Endothelial cell of umbilical vein (primary cell): ENCODE data around the gene SPRY1. TPM values are rescaled to one million over a fixed set of nuclear protein-coding genes. Genes with fewer than 3 reads are reported as not detected.

ENCODE experiments used
- BruUV-seq: library from RNA; stranded (reverse); fragments of 400-500 nt; replicated peaks from 2 replicates; lab custom pipeline; 2021; lab: Mats Ljungman, UMichigan
- CTCF ChIA-PET: fragments of 300-600, 350-600 bp; sonication (Branson Sonifier 250); formaldehyde crosslinking; loops from one replicate; lab custom pipeline; 2021; ENCODE audit warnings: antibody characterized with exemption, inconsistent platforms; lab: Charles Lee
- POLR2A ChIA-PET: fragments of 300-600, 350-600 bp; sonication (Branson Sonifier 250); formaldehyde crosslinking; loops from one replicate; lab custom pipeline; 2021; ENCODE audit warnings: antibody characterized with exemption, inconsistent platforms; lab: Charles Lee
- DNase-seq: peaks from one replicate; pipeline ENCODE4 v3.0.0-alpha.2; 2011; ENCODE audit warnings: low read depth, low spot score
- FAIRE-seq: peaks from 2 replicates; lab custom pipeline; 2011; peaks lifted over from hg19 to GRCh38; lab: Jason Lieb, UNC
- H2AFZ ChIP-seq: 2 replicates; pipeline ENCODE4 v1.6.0; 2012; ENCODE audit warnings: low read depth, low read length, control low read depth, inconsistent platforms
- H3K27ac ChIP-seq: 2 replicates; pipeline ENCODE4 v1.5.1; 2011; ENCODE audit warnings: low read depth, mild to moderate bottlenecking, control low read depth, low read length, moderate library complexity; ENCODE audit not compliant: insufficient read depth
- H3K27me3 ChIP-seq, 2 experiments: 2 replicates each; pipeline versions ENCODE4 v1.6.0 to v1.6.1; 2011; ENCODE audit warnings: low read length in 2 of 2, mixed read lengths in 1 of 2; ENCODE audit not compliant: control insufficient read depth in 2 of 2, insufficient read depth in 2 of 2
- H3K36me3 ChIP-seq, 2 experiments: 2 replicates in 1 of 2; 3 replicates in 1 of 2; pipeline ENCODE4 v1.5.1; 2011; ENCODE audit warnings: low read length in 2 of 2, mild to moderate bottlenecking in 1 of 2, moderate library complexity in 1 of 2; ENCODE audit not compliant: control insufficient read depth in 2 of 2, insufficient read depth in 2 of 2; ENCODE audit errors: extremely low read depth in 1 of 2
- H3K4me1 ChIP-seq: 3 replicates; pipeline ENCODE4 v1.5.1; 2011; ENCODE audit warnings: mild to moderate bottlenecking, low read length; ENCODE audit not compliant: control insufficient read depth, insufficient read depth; ENCODE audit errors: extremely low read depth
- H3K4me2 ChIP-seq: 2 replicates; pipeline ENCODE4 v1.6.1; 2011; ENCODE audit warnings: low read length, control low read depth, mixed read lengths; ENCODE audit not compliant: insufficient read depth
- H3K4me3 ChIP-seq, 3 experiments: fragments of 200-600 bp in 1 of 3; sonication (generic), shearing (Covaris generic) in 1 of 3; replicated peaks in 1 of 3; 2 replicates each; pipeline ENCODE4 v1.5.1; 2011 to 2016; ENCODE audit warnings: control low read depth in 3 of 3, low read length in 3 of 3, mild to moderate bottlenecking in 2 of 3, inconsistent platforms in 1 of 3, low read depth in 1 of 3, moderate library complexity in 1 of 3; ENCODE audit not compliant: insufficient read depth in 1 of 3
- H3K79me2 ChIP-seq: 2 replicates; pipeline ENCODE4 v1.6.0; 2012; ENCODE audit warnings: low read length, inconsistent platforms; ENCODE audit not compliant: control insufficient read depth, insufficient read depth
- H3K9ac ChIP-seq: replicated peaks from 2 replicates; pipeline ENCODE3; 2011; ENCODE audit warnings: low read length, control low read depth; ENCODE audit not compliant: insufficient read depth; ENCODE audit errors: extremely low read depth
- H3K9me1 ChIP-seq: replicated peaks from 3 replicates; pipeline ENCODE4 v1.6.0; 2011; ENCODE audit warnings: mild to moderate bottlenecking, low read length; ENCODE audit not compliant: control insufficient read depth, insufficient read depth; ENCODE audit errors: extremely low read depth
- H3K9me3 ChIP-seq: replicated peaks from 2 replicates; pipeline ENCODE4 v1.5.1; 2012; ENCODE audit warnings: low read length, inconsistent platforms; ENCODE audit not compliant: control insufficient read depth, insufficient read depth
- H4K20me1 ChIP-seq: replicated peaks from 2 replicates; pipeline ENCODE3; 2011; ENCODE audit warnings: mild to moderate bottlenecking, low read length; ENCODE audit not compliant: control insufficient read depth, insufficient read depth; ENCODE audit errors: extremely low read depth
- EZH2 ChIP-seq: IDR thresholded peaks from 2 replicates; pipeline ENCODE4 v1.6.1; 2012; ENCODE audit warnings: borderline replicate concordance, low read depth, mild to moderate bottlenecking, moderate library complexity, low read length, inconsistent platforms; ENCODE audit not compliant: severe bottlenecking
- FOS ChIP-seq: IDR thresholded peaks from 2 replicates; pipeline ENCODE4 v1.6.1; 2011; ENCODE audit warnings: mild to moderate bottlenecking, low read length, moderate library complexity, borderline replicate concordance; ENCODE audit not compliant: insufficient read depth
- GATA2 ChIP-seq: IDR thresholded peaks from 2 replicates; pipeline ENCODE4 v1.7.0; 2011; ENCODE audit warnings: low read depth, mild to moderate bottlenecking, moderate library complexity, mixed read lengths, low read length; ENCODE audit not compliant: insufficient read length, insufficient read depth
- JUN ChIP-seq: IDR thresholded peaks from 2 replicates; pipeline ENCODE4 v1.6.1; 2011; ENCODE audit warnings: borderline replicate concordance, low read depth; ENCODE audit not compliant: insufficient read length, insufficient read depth
- MYC ChIP-seq: IDR thresholded peaks from one replicate; pipeline ENCODE4 v1.6.1; 2011; ENCODE audit warnings: mild to moderate bottlenecking, low read depth, low read length
- POLR2A ChIP-seq: IDR thresholded peaks from 2 replicates; pipeline ENCODE4 v1.6.1; 2012; ENCODE audit warnings: low read depth, mild to moderate bottlenecking, control low read depth, low read length
- POLR2AphosphoS5 ChIP-seq: IDR thresholded peaks from 2 replicates; pipeline ENCODE4 v1.6.1; 2012; ENCODE audit warnings: low read depth, mild to moderate bottlenecking, control low read depth, low read length, moderate library complexity; ENCODE audit not compliant: insufficient read depth
- dilution Hi-C: fragments of 300-500 bp; cut with MboI; formaldehyde crosslinking; loops from one replicate; pipeline ENCODE4 v1.15.0; 2019; ENCODE audit warnings: low sequenced_read_pairs; ENCODE audit not compliant: extremely low pct_ligation_motif_present
- intact Hi-C: fragments of 100-400 bp; cut with micrococcal nuclease; formaldehyde crosslinking; loops from one replicate; pipeline ENCODE4 v1.10.0; 2022
- polyA plus RNA-seq, 4 experiments: library from polyadenylated mRNA; depleted of rRNA in 3 of 4; stranded (reverse) in 3 of 4; unstranded in 1 of 4; fragments of >200 nt; gene quantifications; 2 replicates each; pipeline versions ENCODE4 v1.2.1 to v1.2.3, GENCODE V29; 2011 to 2012; ENCODE audit warnings: missing spikeins in 1 of 4
- total RNA-seq: library from RNA; stranded (reverse); gene quantifications from 2 replicates; pipeline ENCODE4 v1.2.3, GENCODE V29; 2021
- TF ChIP-seq, protein P1 (sequence below): IDR thresholded peaks from 2 replicates; pipeline ENCODE4 v1.6.1; 2011; ENCODE audit not compliant: insufficient read depth, insufficient read length
- TF ChIP-seq, protein P2 (sequence below), 2 donors: IDR thresholded peaks; 1 replicate in 1 of 2; 2 replicates in 1 of 2; pipeline ENCODE4 v1.5.1; 2011; ENCODE audit warnings: low read length in 2 of 2, mild to moderate bottlenecking in 2 of 2, moderate library complexity in 2 of 2, control low read depth in 1 of 2, inconsistent platforms in 1 of 2, low read depth in 1 of 2; ENCODE audit not compliant: insufficient read depth in 1 of 2; ENCODE audit errors: extremely low read depth in 1 of 2

The SPRY1 gene
- total and polyA plus RNA-seq, 2 donors (not counting 3 experiments of a cell fraction or from before 2014, with no cell fraction given) = 14.1 to 43.7 TPM

- H3K4me1 ChIP-seq = peaks cover 35% of the 10 kb centered on the region
- no peaks in the 10 kb centered on the region for H3K9me3 ChIP-seq
- TF ChIP-seq MYC (no peak), FOS (no peak), EZH2 (no peak)
- TF ChIP-seq, protein P1, sequence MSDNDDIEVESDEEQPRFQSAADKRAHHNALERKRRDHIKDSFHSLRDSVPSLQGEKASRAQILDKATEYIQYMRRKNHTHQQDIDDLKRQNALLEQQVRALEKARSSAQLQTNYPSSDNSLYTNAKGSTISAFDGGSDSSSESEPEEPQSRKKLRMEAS = no peak
- H2AFZ ChIP-seq = no peak overlapping the region
- ChIA-PET CTCF (interaction anchor here (0.6 kb wide), 1 partner anchor 290 kb away, joined by 3 read pairs; no protein-coding TSS in a partner anchor), POLR2A (no interaction called here)
- intact Hi-C loops = no loop called here
- H3K27ac ChIP-seq = no peak overlapping the region
- no peak overlapping the region for H3K4me3 ChIP-seq
- FAIRE-seq = no peak
- H3K36me3 ChIP-seq = no peaks in the 10 kb centered on the region
- no peak overlapping the region for H3K9ac ChIP-seq
- BruUV-seq = no TSS peak
- no peaks in the 10 kb centered on the region for H3K9me1 ChIP-seq
- no peaks in the 10 kb centered on the region for H3K27me3 ChIP-seq
- H4K20me1 ChIP-seq = no peaks in the 10 kb centered on the region
- no peaks in the 10 kb centered on the region for H3K79me2 ChIP-seq
- DNase-seq = no peak
- dilution Hi-C loops = no loop called here
- no peak overlapping the region for H3K4me2 ChIP-seq
Measured at GRCh38 chr4:123446865-123447474, 50.4 kb downstream of the SPRY1 start.

GRCh38 chr4:123449362-123449761, 52.8 kb downstream of the SPRY1 start:
- H3K79me2 ChIP-seq = no peaks in the 10 kb centered on the region
- dilution Hi-C loops = no loop called here
- H3K36me3 ChIP-seq = no peaks in the 10 kb centered on the region
- no peaks in the 10 kb centered on the region for H4K20me1 ChIP-seq
- TF ChIP-seq JUN (no peak), FOS (no peak), POLR2AphosphoS5 (no peak), EZH2 (no peak), GATA2 (no peak), MYC (no peak), POLR2A (no peak)
- TF ChIP-seq, protein P2, sequence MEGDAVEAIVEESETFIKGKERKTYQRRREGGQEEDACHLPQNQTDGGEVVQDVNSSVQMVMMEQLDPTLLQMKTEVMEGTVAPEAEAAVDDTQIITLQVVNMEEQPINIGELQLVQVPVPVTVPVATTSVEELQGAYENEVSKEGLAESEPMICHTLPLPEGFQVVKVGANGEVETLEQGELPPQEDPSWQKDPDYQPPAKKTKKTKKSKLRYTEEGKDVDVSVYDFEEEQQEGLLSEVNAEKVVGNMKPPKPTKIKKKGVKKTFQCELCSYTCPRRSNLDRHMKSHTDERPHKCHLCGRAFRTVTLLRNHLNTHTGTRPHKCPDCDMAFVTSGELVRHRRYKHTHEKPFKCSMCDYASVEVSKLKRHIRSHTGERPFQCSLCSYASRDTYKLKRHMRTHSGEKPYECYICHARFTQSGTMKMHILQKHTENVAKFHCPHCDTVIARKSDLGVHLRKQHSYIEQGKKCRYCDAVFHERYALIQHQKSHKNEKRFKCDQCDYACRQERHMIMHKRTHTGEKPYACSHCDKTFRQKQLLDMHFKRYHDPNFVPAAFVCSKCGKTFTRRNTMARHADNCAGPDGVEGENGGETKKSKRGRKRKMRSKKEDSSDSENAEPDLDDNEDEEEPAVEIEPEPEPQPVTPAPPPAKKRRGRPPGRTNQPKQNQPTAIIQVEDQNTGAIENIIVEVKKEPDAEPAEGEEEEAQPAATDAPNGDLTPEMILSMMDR (IDR thresholded peaks at IDR 0.05; ENCODE audit: extremely low read depth in 1 of 2, insufficient read depth in 1 of 2, low read depth in 1 of 2, low read length in 2 of 2) = no peak
- TF ChIP-seq, protein P1 = no peak
- H2AFZ ChIP-seq = peak overlapping the region; percentile 7
- FAIRE-seq (no peak), DNase-seq (no peak)
- no peak overlapping the region for H3K9ac ChIP-seq
- ChIA-PET POLR2A (interaction anchor here (0.6 kb wide), 1 partner anchor 39 kb away, joined by 3 read pairs; no protein-coding TSS in a partner anchor), CTCF (interaction anchor here (0.7 to 0.8 kb wide), 2 partner anchors 8 to 31 kb away, joined by 3 to 4 read pairs; no protein-coding TSS in a partner anchor)
- H3K27ac ChIP-seq = no peak overlapping the region
- H3K27me3 ChIP-seq = no peaks in the 10 kb centered on the region
- intact Hi-C loops = no loop called here
- H3K9me3 ChIP-seq = no peaks in the 10 kb centered on the region
- no peaks in the 10 kb centered on the region for H3K9me1 ChIP-seq
- peaks cover 29% of the 10 kb centered on the region for H3K4me1 ChIP-seq
- peak overlapping the region; percentile 39 for H3K4me2 ChIP-seq
- BruUV-seq = no TSS peak
- no peak overlapping the region for H3K4me3 ChIP-seq
